NCI-H2227 treated with DMSO at 0.1 percent for 48 hours (cell line): Measurements from ENCODE around the gene ZPR1.

Experiments
- DNase-seq: peaks from one replicate; lab custom pipeline; 2025; lab: John Stamatoyannopoulos, UW

Gene ZPR1

GRCh38 chr11:116750070-116750718 is 37.6 kb downstream of the ZPR1 start:
- no peak for DNase-seq

- DNase-seq = no peak
Observed at GRCh38 chr11:116742104-116742503, 45.7 kb downstream of the ZPR1 start.

GRCh38 chr11:116740741-116741140 is 47.1 kb downstream of the ZPR1 start:
- DNase-seq = no peak

GRCh38 chr11:116738975-116739374 is 48.8 kb downstream of the ZPR1 start:
- no peak for DNase-seq

- no peak for DNase-seq
Observed at GRCh38 chr11:116736763-116737162, 51.1 kb downstream of the ZPR1 start.

- no peak for DNase-seq
Observed at GRCh38 chr11:116733969-116734508, 53.8 kb downstream of the ZPR1 start.

- no peak for DNase-seq
Observed at GRCh38 chr11:116733043-116733755, 54.6 kb downstream of the ZPR1 start.

- peak; percentile 21 for DNase-seq
Observed at GRCh38 chr11:116732271-116733042, 55.4 kb downstream of the ZPR1 start.

GRCh38 chr11:116731821-116732220 is 56.0 kb downstream of the ZPR1 start:
- DNase-seq = no peak

GRCh38 chr11:116731097-116731761 is 56.6 kb downstream of the ZPR1 start:
- DNase-seq = peak; percentile 42

GRCh38 chr11:116730601-116731000 is 57.2 kb downstream of the ZPR1 start:
- DNase-seq = no peak

- DNase-seq = no peak
Observed at GRCh38 chr11:116730241-116730561, 57.6 kb downstream of the ZPR1 start.

- no peak for DNase-seq
Observed at GRCh38 chr11:116729501-116730240, 58.2 kb downstream of the ZPR1 start.

- DNase-seq = no peak
Observed at GRCh38 chr11:116727990-116728389, 59.8 kb downstream of the ZPR1 start.

GRCh38 chr11:116725434-116726221 is 62.2 kb downstream of the ZPR1 start:
- no peak for DNase-seq

- no peak for DNase-seq
Observed at GRCh38 chr11:116724813-116725212, 63.0 kb downstream of the ZPR1 start.
